GM19463 (cell line): ENCODE results near the gene CD68.
A peak's percentile ranks its signal among the peaks of the same experiment; 100 is the strongest.
"Not testable (repeated sequence)": the region's sequence is repeated elsewhere in the genome, so short reads cannot be mapped to it uniquely, and the experiment has no call there.

Source experiments
- ATAC-seq: cut with Tn5 transposase; IDR thresholded peaks from one replicate; pipeline ENCODE4 v1.9.1; 2021; ENCODE audit warnings: mild to moderate bottlenecking, moderate library complexity; ENCODE audit not compliant: unreplicated experiment

The CD68 gene

DNA sequence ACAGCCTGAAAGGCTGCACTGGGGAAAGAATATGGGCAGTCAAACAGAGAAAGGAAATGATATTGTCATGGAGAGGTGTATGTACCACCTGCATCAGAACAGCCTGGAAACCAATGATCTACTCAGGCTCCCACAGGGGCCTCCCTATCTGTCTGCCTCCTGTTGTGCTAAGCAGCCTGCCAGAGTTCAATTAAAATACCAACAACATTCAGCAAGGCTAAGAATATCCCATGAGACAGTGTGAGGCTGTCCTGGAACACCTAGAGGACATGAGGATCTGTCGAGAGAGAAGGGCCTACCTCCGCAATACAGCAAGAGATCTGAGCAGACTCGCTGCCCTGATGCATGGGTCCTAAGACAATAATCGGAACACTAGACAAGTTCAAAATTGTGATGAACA, 26.8 kb downstream of the CD68 start:
- no peak for ATAC-seq

DNA sequence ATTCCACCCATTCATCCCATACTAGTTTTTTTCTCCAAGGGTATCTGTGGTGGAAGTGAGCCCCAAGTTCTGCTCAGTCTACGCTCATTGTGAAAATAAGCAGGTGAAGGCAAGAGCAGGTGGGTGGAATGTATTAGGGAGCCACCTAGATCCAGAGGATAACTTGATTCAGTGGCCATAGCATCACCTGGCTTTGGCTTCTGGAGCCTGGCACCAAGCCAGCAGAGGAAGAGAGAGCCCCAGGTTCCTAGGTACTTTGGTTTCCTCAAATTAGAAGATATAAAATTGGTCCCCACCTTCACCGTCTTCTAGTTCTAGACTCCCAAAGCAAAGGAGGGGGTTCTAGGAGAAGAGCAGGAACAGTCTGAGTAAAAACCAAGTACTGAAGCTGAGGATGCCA, 31.2 kb downstream of the CD68 start:
- no peak for ATAC-seq

DNA sequence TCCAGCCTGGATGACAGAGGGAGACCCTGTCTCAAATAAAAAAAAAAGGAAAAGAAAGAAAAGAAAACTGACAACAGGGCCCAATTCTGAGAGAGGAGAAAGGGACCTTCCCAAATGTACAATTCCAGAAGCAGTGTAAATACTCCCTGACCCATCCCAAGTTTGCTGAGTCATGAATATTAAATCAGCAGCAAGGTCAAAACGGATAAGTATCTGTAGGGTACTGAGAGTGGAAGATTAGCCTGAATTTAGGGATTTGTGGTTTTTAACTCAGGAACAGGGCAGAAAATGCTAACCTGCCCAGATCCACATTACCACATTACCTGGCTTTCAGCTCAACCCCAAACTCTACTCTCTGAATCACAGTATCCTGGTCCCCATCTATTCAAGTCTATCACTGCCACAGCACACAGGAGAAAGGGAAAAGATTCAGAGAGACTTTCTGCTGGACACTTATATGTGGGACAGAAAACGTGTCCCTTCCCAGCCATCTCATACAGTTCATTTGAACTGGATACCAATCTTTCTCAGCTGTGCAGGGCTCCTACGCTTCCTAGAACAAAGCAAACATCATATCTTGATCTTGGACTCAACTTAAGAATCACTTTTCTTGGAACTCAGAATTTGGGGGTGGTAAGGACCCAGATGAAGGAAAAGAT, 32.3 kb downstream of the CD68 start:
- ATAC-seq = no peak

DNA sequence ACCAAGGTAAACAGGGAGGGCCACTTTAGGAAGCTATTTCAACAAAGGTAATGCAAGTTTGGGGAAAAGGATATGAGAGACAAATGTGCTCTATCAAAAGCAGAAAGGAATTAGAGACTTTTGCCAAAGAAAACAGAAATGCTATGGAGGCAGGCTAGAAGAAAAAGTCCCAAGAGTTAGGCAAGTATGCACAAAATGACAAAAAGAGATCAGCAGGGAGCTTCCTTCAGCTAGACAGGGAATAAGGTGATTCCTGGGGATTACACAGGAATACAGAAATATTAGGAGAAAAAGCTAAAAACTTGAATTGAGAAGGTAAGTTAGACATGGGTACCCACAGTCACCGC, 32.8 kb downstream of the CD68 start:
- ATAC-seq = no peak

GRCh38 chr17:7613769-7614424, 34.5 kb downstream of the CD68 start:
- ATAC-seq = no peak

DNA sequence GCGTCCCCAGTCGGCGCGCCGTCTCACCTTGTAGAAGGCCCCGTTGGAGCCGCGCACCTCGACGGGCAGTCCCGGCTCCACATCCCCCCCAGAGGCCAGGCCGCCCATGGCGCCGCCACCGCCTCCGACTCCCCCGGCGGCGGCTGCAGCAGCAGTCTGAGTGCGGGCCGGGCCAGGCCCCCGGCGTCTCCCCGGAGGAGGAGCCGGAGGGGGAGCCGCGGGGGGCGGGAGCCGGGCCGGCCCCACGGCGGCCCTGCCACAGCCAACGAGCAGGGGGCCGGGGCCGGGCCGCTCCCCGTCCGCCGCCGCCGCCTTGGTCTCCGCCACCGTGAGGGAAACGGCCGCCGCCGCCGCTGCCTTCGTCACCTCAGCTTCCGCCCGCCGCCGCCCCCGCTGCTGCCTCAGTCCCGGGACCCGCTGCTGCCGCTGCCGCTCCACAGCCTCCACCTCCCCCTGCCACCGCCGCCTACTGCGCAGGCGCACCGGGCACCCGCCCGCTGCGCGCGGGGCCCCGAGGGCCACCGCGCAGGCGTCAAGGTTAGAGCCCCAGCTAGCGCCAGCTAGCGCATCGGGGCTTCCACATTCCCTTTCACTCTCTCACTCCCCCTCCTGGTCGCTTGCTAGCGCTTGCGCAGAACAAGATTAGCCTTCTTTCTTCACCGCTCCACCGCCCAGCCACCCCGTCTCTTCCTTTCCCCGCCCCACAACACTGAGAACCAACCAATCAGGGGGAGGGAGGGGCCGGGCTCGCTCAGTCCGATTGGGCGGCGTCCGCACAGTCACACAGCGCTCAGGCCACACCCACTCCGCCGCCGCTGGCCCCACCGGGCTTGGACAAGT, 35.2 kb downstream of the CD68 start, which contains the start of gene FXR2:
FXR2 (minus strand) TSS at position 473 of the 840 bp plus-strand sequence; CDS start at position 108, 365 bp downstream.
- ATAC-seq = peak; percentile 90

DNA sequence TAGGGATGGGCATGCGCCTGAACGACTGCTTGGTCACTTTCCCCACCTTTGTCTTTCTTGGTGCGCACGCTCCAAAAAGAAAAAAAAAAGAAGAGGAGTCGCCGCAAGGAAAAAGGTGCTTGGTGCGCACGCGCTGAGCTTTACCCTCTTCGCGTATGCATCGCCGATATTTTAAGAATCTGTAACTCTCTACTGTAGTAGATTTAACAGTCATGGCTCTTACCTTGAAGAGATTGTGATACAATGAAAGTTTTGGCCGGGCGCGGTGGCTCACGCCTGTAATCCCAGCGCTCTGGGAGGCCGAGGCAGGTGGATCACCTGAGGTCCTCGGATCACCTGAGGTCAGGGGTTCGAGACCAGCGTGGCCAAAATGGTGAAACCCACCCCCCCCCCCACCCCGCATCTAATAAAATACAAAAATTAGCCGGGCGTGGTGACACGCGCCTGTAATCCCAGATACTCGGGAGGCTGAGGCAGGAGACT, 35.9 kb downstream of the CD68 start:
- no peak for ATAC-seq

GRCh38 chr17:7618608-7619007, 39.2 kb downstream of the CD68 start:
- ATAC-seq = no peak

DNA sequence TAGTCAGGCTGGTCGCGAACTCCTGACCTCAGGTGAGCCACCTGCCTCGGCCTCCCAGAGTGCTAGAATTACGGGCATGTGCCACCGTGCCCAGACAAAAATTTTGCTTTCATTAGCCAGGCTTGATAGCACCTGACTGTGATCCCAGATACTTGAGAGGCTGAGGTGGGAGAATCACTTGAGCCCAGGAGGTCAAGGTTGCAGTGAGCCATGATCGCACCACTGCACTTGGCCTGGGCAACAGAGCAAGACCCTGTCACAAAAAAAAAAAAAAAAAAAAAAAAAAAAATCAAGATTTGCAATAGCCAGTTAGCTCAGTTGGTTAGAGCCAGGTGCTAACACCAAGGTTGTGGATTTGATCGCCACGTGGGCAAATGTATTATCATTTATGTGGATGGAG, 41.4 kb downstream of the CD68 start:
- ATAC-seq = no peak

DNA sequence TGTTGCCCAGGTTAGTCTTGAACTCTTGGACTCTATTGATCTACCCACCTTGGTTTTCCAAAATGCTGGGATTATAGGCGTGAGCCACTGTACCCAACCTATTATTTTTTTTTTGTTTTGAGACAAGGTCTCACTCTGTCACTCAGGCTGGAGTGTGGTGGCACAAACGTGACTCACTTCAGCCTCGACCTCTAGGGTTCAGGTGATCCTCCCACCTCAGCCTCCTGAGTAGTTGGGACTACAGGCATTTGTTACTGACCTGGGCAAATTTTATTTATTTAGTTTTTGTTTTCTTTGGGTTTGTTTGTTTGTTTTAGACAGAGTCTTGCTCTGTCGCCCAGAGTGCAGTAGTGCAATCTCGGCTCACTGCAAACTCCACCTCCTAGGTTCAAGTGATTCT, 44.2 kb downstream of the CD68 start:
- no peak for ATAC-seq

- not testable (repeated sequence) for ATAC-seq
Measured at GRCh38 chr17:7625749-7626148, 46.3 kb downstream of the CD68 start.

GRCh38 chr17:7626307-7626706, 46.9 kb downstream of the CD68 start:
- no peak for ATAC-seq

GRCh38 chr17:7626956-7627249, 47.5 kb downstream of the CD68 start:
- ATAC-seq = no peak

DNA sequence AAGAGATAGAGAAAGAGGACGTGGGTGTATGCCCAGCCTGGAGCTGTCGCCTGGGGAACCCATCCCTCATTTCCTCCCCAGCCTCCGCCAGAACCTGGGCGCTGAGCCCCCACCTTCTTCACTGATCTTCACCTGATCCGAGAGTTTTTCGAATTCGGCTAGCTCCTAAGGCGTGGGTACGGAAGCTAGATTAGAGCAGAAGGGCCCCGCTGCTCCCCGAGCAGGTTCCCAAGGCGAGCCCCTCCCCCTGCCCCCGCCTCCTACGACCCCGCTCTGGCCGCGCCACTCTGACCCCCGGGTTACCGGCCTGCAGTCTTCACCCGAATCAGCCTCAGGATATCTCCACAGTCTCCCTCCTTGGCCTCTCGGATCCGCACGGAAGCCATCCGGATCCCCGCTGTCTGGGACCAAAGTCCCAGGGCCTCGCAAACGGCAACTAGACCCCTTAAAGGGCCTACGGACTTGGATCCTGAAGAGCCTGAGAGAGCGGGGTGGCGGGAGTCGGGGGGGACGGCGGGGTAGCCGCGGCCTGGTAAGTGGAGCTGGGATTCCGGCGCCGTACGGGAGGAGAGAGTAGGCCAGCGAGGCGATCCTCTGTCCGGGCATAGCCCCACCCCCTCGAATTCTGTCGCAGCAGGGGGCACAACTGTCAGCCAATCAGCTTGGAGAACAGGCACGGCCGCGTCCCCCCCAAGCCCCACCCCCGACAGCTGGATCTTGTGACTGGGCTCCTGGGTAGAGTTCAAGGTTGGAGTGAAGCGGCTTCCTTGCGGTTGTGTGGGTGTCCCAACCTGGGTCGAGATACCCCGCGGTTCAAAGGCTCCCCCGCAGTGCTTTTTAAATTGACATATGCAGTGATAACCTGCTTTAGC, 48.0 kb downstream of the CD68 start, which contains the start of gene SAT2:
SAT2 (minus strand) TSS at position 572 of the 872 bp plus-strand sequence; CDS start at position 386, 186 bp downstream.
- ATAC-seq = peak; percentile 88

GRCh38 chr17:7629939-7630571, 50.6 kb downstream of the CD68 start, which contains the start of gene SHBG:
TSS of gene SHBG (plus strand) at chr17:7630135. CDS start at chr17:7630173, 38 bp downstream.
- ATAC-seq = no peak
